Colonic mucosa (tissue), 4 donors: ENCODE data around the gene EVX1. TPM values are rescaled to one million over a fixed set of nuclear protein-coding genes. Genes with fewer than 3 reads are reported as not detected.

Experiments used
- DNase-seq: peaks from one replicate; pipeline ENCODE4 v3.0.0-alpha.2; 2020
- H3K27ac ChIP-seq: fragments of 200-600 bp; one replicate; pipeline ENCODE4 v1.8.0; 2021
- H3K27me3 ChIP-seq: fragments of 200-600 bp; one replicate; pipeline ENCODE4 v1.8.0; 2021
- H3K36me3 ChIP-seq: fragments of 200-600 bp; one replicate; pipeline ENCODE4 v1.8.0; 2021
- H3K4me1 ChIP-seq: fragments of 200-600 bp; one replicate; pipeline ENCODE4 v1.8.0; 2021; ENCODE audit warnings: mild to moderate bottlenecking
- H3K4me3 ChIP-seq: fragments of 200-600 bp; one replicate; pipeline ENCODE4 v1.8.0; 2021
- H3K9ac ChIP-seq, 2 donors: one replicate each; pipeline ENCODE4 v1.7.0; 2013; ENCODE audit warnings: control low read depth in 2 of 2, low read depth in 2 of 2, low read length in 2 of 2
- H3K9me3 ChIP-seq: fragments of 200-600 bp; one replicate; pipeline ENCODE4 v1.8.0; 2021
- intact Hi-C: fragments of 100-400 bp; cut with DNase I; formaldehyde crosslinking; loops from one replicate; pipeline ENCODE4 v1.14.1; 2022
- total RNA-seq, 2 donors: library from RNA; stranded (reverse); fragmentation: NEBNext Ultra II Directional in 1 of 2; extraction: Animal tissue kit (Norgen Biotek cat#: 25700) in 1 of 2; gene quantifications; one replicate each; pipeline ENCODE4 v1.2.1, GENCODE V29; 2021
- TF ChIP-seq, protein P1 (sequence below): fragments of 200-600 bp; IDR thresholded peaks from one replicate; pipeline ENCODE4 v1.8.0; 2022; ENCODE audit warnings: antibody characterized with exemption, mild to moderate bottlenecking
- donor health status: healthy.
- donor health status: DM: no; HTN: no; CAD: no.
- donor health status: DM: no; HTN: no; CAD: no.

Gene EVX1
- total RNA-seq, 2 donors from 2014 or later = 0.32 to 1.5 TPM

DNA sequence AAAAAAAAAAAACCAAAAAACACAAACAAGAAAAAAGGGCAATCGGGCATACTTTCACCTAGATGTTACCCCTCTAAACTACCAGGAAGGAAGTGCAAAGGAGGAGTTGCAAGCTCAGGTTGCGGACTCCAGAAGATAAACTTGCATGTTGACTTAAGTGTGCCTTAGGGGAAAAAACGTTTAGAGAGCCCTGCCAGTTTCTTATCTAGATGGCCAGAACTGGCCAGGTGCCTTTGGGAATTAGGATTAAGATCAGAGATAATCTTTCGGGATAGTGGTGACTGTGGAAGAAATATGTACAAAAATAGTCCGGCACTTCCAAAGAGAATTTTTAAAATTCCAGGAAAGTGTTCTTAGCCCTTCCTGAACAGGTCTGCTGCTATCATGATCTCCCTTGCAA lies 17.6 kb downstream of the EVX1 start:
- H3K4me1 ChIP-seq = no peaks in the 10 kb centered on the region
- no peaks in the 10 kb centered on the region for H3K36me3 ChIP-seq
- no peaks in the 10 kb centered on the region for H3K27me3 ChIP-seq
- TF ChIP-seq, protein P1, sequence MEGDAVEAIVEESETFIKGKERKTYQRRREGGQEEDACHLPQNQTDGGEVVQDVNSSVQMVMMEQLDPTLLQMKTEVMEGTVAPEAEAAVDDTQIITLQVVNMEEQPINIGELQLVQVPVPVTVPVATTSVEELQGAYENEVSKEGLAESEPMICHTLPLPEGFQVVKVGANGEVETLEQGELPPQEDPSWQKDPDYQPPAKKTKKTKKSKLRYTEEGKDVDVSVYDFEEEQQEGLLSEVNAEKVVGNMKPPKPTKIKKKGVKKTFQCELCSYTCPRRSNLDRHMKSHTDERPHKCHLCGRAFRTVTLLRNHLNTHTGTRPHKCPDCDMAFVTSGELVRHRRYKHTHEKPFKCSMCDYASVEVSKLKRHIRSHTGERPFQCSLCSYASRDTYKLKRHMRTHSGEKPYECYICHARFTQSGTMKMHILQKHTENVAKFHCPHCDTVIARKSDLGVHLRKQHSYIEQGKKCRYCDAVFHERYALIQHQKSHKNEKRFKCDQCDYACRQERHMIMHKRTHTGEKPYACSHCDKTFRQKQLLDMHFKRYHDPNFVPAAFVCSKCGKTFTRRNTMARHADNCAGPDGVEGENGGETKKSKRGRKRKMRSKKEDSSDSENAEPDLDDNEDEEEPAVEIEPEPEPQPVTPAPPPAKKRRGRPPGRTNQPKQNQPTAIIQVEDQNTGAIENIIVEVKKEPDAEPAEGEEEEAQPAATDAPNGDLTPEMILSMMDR = no peak
- H3K9ac ChIP-seq = no peak overlapping the region
- intact Hi-C loops = no loop called here
- no peak for DNase-seq
- H3K4me3 ChIP-seq = no peak overlapping the region
- H3K9me3 ChIP-seq = no peaks in the 10 kb centered on the region
- no peak overlapping the region for H3K27ac ChIP-seq

DNA sequence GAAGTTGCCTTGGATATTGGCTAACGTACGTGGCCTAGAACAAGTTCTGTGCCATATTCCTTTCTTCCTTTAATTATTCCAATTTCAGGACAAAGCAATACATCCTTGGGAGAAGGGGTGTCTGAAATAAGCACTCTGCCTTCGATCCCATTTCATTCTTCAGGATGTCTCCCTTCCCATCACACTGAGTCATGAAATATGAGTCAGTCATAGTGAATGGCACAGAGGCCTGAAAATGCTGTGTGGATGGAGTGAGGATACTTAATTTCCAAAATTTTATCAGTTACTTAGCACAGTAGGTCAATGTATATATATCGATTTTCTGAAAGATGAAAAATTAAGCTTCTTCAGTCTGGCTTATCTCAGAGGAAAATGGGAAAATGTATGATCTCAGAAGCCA lies 19.5 kb downstream of the EVX1 start:
- H3K36me3 ChIP-seq = no peaks in the 10 kb centered on the region
- H3K9ac ChIP-seq = no peak overlapping the region
- H3K9me3 ChIP-seq = no peaks in the 10 kb centered on the region
- intact Hi-C loops = no loop called here
- no peaks in the 10 kb centered on the region for H3K27me3 ChIP-seq
- TF ChIP-seq, protein P1 = no peak
- H3K27ac ChIP-seq = no peak overlapping the region
- no peaks in the 10 kb centered on the region for H3K4me1 ChIP-seq
- no peak for DNase-seq
- no peak overlapping the region for H3K4me3 ChIP-seq

DNA sequence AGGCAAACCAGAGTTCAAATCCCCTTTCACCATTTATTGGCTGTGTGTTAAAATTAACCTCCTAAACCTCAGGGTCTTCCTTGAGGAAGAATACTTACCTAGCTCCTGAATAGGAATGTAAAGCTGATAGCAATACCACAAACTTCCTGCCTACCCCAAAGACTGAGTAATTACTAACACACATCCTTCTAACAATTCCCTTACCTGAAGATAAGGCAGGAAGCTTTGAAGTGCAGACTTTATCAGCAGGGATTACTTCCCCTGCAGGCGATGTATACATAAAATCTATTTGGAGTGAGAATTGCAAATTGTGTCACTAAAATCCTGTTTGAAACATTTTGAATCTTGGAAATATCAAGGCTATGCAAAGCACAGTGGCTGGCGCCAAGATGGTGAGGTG lies 21.2 kb downstream of the EVX1 start:
- intact Hi-C loops = no loop called here

DNA sequence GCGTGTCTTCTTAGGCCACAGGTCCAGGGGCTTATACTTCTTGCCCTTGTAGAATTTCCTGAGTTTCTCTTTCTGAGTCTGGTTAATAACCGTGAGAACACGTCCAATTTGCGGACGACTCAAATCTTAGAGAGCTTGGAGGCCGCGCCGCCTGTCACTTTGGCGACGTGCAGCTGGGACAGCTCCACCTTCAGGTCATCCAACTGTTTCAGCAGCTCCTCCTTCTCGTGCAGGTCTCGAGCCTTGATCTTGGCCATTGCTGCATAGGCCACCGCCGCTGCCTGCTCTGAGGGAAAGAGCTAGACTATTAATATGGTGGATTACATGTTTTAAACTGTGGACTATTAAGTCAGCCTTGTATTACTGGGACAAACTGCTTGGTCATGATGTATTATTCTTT lies 26.9 kb downstream of the EVX1 start:
- H3K36me3 ChIP-seq = no peaks in the 10 kb centered on the region
- no peaks in the 10 kb centered on the region for H3K4me1 ChIP-seq
- H3K9ac ChIP-seq = no peak overlapping the region
- TF ChIP-seq, protein P1 = no peak
- DNase-seq = no peak
- no peak overlapping the region for H3K4me3 ChIP-seq
- H3K27ac ChIP-seq = no peak overlapping the region
- intact Hi-C loops = no loop called here
- no peaks in the 10 kb centered on the region for H3K27me3 ChIP-seq
- no peaks in the 10 kb centered on the region for H3K9me3 ChIP-seq

More for the DNA sequence above, 21.2 kb downstream of the EVX1 start:
- Histone ChIP-seq H3K9me3 (no peaks in the 10 kb centered on the region), H3K4me3 (no peak overlapping the region), H3K36me3 (no peaks in the 10 kb centered on the region), H3K9ac (no peak overlapping the region), H3K4me1 (no peaks in the 10 kb centered on the region), H3K27me3 (no peaks in the 10 kb centered on the region), H3K27ac (no peak overlapping the region)
- DNase-seq = no peak
- TF ChIP-seq, protein P1 = no peak

DNA sequence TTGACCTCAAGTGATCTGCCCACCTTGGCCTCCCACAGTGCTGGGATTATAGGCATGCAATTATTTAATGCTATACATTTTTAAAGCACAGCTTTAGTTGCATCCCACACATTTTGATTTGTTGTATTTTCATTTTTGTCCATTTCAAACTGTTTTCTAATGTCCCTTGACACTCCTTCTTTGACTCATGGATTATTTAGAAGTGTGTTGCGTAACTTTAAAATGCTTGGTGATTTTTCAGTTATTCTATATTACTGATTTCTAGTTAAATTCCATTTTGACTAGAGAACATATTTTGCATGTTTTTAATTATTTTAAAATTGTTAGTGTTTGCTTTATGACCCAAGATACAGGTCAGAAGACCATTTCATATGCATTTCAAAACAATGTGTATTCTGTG lies 28.8 kb downstream of the EVX1 start:
- intact Hi-C loops = no loop called here
- no peaks in the 10 kb centered on the region for H3K36me3 ChIP-seq
- no peak for DNase-seq
- no peaks in the 10 kb centered on the region for H3K9me3 ChIP-seq
- no peak overlapping the region for H3K9ac ChIP-seq
- H3K4me3 ChIP-seq = no peak overlapping the region
- H3K27ac ChIP-seq = no peak overlapping the region
- no peaks in the 10 kb centered on the region for H3K4me1 ChIP-seq
- TF ChIP-seq, protein P1 = no peak
- no peaks in the 10 kb centered on the region for H3K27me3 ChIP-seq

DNA sequence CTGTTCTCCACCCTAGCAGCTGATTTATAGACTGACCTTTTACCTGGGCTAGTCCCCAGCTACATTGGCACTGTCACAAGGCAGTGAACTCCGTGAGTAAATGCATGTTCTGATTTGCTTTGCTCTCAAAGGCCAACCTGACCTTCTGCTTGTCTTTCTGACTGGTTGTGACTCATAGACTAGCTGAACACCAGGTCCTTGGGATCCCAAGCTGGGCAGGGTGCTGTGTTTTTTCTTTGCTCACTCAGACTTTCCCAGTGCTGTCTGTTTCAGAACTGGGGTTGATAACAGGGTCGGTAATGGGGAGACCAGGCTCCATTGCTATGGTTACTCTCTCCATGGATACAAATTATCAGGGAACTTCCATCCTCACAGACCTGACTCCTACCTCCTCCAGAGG lies 35.0 kb downstream of the EVX1 start:
- H3K27ac ChIP-seq = peak overlapping the region; percentile 67
- TF ChIP-seq, protein P1 = no peak

More for the DNA sequence above, 35.0 kb downstream of the EVX1 start:
- Histone ChIP-seq H3K9me3 (no peaks in the 10 kb centered on the region), H3K4me3 (no peak overlapping the region), H3K36me3 (no peaks in the 10 kb centered on the region), H3K4me1 (no peaks in the 10 kb centered on the region), H3K27me3 (no peaks in the 10 kb centered on the region), H3K9ac (peak overlapping the region; percentile 24 to 55)
- peak; percentile 80 for DNase-seq
- intact Hi-C loops = no loop called here
